K562 (cell line): ENCODE results near the gene AP1S3. TPM values are rescaled to one million over a fixed set of nuclear protein-coding genes. Genes with fewer than 3 reads are reported as not detected.

ENCODE experiments used
- ATAC-seq: fragments of 200-7000 bp; cut with Tn5 transposase; 3 replicates; pipeline ENCODE4 v1.9.1; 2020; ENCODE audit warnings: moderate library complexity
- BruUV-seq: library from RNA; stranded (reverse); fragments of 400-500 nt; replicated peaks from 2 replicates; lab custom pipeline; 2021; lab: Mats Ljungman, UMichigan
- CTCF ChIA-PET: fragments of 300-600 bp; formaldehyde crosslinking; extraction: SDS; loops from one replicate; lab custom pipeline; 2021; ENCODE audit warnings: low intra/inter-chr PET ratio; lab: Yijun Ruan, JAX
- POLR2A ChIA-PET: fragments of 300-600, 350-650 bp; sonication (Branson Sonifier 250); formaldehyde crosslinking; extraction: SDS; loops from one replicate; lab custom pipeline; 2021; ENCODE audit warnings: antibody characterized with exemption, inconsistent platforms; lab: Yijun Ruan, JAX
- DNase-seq, 4 experiments: peaks; one replicate each; pipeline versions ENCODE4 v3.0.0 to v3.0.0-alpha.2; 2011 to 2018; ENCODE audit warnings: low spot score in 3 of 4, mixed read lengths in 3 of 4; ENCODE audit errors: extremely low read depth in 1 of 4
- FAIRE-seq: peaks from 2 replicates; lab custom pipeline; 2011; peaks lifted over from hg19 to GRCh38; lab: Jason Lieb, UNC
- H2AFZ ChIP-seq: 2 replicates; pipeline ENCODE4 v1.6.0; 2011; ENCODE audit warnings: low read depth, low read length, control low read depth, inconsistent platforms
- H3K27ac ChIP-seq: fragments of 200-600 bp; 3 replicates; pipeline ENCODE4 v1.8.0; 2011; ENCODE audit warnings: low read depth, mild to moderate bottlenecking, control low read depth, inconsistent platforms, low read length, moderate library complexity, mixed read lengths; ENCODE audit errors: extremely low read depth
- H3K27me3 ChIP-seq, 2 experiments: fragments of 300-600 bp in 1 of 2; 2 replicates in 1 of 2; 3 replicates in 1 of 2; pipeline versions ENCODE4 v1.6.0 to v1.8.0; 2011; ENCODE audit warnings: inconsistent platforms in 2 of 2, low read length in 2 of 2, mild to moderate bottlenecking in 1 of 2, mixed read lengths in 1 of 2, moderate library complexity in 1 of 2; ENCODE audit not compliant: control insufficient read depth in 2 of 2, insufficient read depth in 2 of 2
- H3K36me3 ChIP-seq: fragments of 300-600 bp; 3 replicates; pipeline ENCODE4 v1.8.0; 2011; ENCODE audit warnings: mild to moderate bottlenecking, low read length, inconsistent platforms; ENCODE audit not compliant: control insufficient read depth, insufficient read depth
- H3K4me1 ChIP-seq, 2 experiments: fragments of 200-600 bp in 1 of 2; replicated peaks in 1 of 2; 2 replicates in 1 of 2; 3 replicates in 1 of 2; pipeline versions ENCODE4 v1.5.1 to v1.8.0; 2011; ENCODE audit warnings: inconsistent platforms in 2 of 2, low read length in 2 of 2, mild to moderate bottlenecking in 1 of 2, mixed read lengths in 1 of 2, moderate library complexity in 1 of 2; ENCODE audit not compliant: control insufficient read depth in 2 of 2, insufficient read depth in 2 of 2
- H3K4me2 ChIP-seq: 2 replicates; pipeline ENCODE4 v1.6.1; 2011; ENCODE audit warnings: low read length, control low read depth, inconsistent platforms, mixed read lengths; ENCODE audit not compliant: insufficient read depth
- H3K4me3 ChIP-seq: fragments of 200-600 bp; sonication (generic), shearing (Covaris generic); 2 replicates; pipeline ENCODE4 v1.5.1; 2016; ENCODE audit warnings: control low read depth, inconsistent platforms
- H3K79me2 ChIP-seq: fragments of 200-600 bp; 3 replicates; pipeline ENCODE4 v1.8.0; 2011; ENCODE audit warnings: low read length, inconsistent platforms; ENCODE audit not compliant: control insufficient read depth, insufficient read depth
- H3K9ac ChIP-seq, 2 experiments: 2 replicates each; pipeline versions ENCODE4 v1.6.0 to v1.6.1; 2011; ENCODE audit warnings: low read depth in 2 of 2, low read length in 2 of 2, control low read depth in 1 of 2, inconsistent platforms in 1 of 2, mild to moderate bottlenecking in 1 of 2, mixed read lengths in 1 of 2; ENCODE audit not compliant: insufficient read depth in 1 of 2
- H3K9me1 ChIP-seq: one replicate; pipeline ENCODE4 v1.6.0; 2011; ENCODE audit warnings: inconsistent platforms, mild to moderate bottlenecking, low read length, moderate library complexity; ENCODE audit not compliant: control insufficient read depth, insufficient read depth
- H3K9me3 ChIP-seq: replicated peaks from 2 replicates; pipeline ENCODE4 v1.5.1; 2011; ENCODE audit warnings: low read depth, low read length, inconsistent platforms; ENCODE audit not compliant: control insufficient read depth, insufficient read depth
- H4K20me1 ChIP-seq: replicated peaks from 2 replicates; pipeline ENCODE4 v1.6.1; 2011; ENCODE audit warnings: low read length, inconsistent platforms, mixed read lengths; ENCODE audit not compliant: control insufficient read depth, insufficient read depth
- AFF1 ChIP-seq, 2 experiments: fragments of 450-650 bp; IDR thresholded peaks; 2 replicates each; pipeline ENCODE4 v1.6.1; 2018; ENCODE audit warnings: mild to moderate bottlenecking in 2 of 2, low read depth in 1 of 2; ENCODE audit not compliant: partially characterized antibody in 2 of 2
- CREB3L1 ChIP-seq: fragments of 450-650 bp; IDR thresholded peaks from 2 replicates; pipeline ENCODE4 v1.6.1; 2014; ENCODE audit warnings: low read depth, mild to moderate bottlenecking, moderate library complexity, borderline replicate concordance
- HMG20B ChIP-seq: fragments of 250-450 bp; sonication (Bioruptor Pico); IDR thresholded peaks from 2 replicates; pipeline ENCODE4 v1.5.0; 2021; ENCODE audit warnings: mild to moderate bottlenecking
- MTF1 ChIP-seq: fragments of 250-450 bp; sonication (Bioruptor Pico); IDR thresholded peaks from 2 replicates; pipeline ENCODE4 v1.9.0; 2021; ENCODE audit warnings: moderate library complexity, mild to moderate bottlenecking, inconsistent platforms, borderline replicate concordance
- RHOXF2B ChIP-seq: fragments of 250-450 bp; sonication (Bioruptor Pico); conservative IDR thresholded peaks from 2 replicates; pipeline ENCODE4 v1.5.1; 2021
- SMARCC2 ChIP-seq: fragments of 450-650 bp; IDR thresholded peaks from 2 replicates; pipeline ENCODE4 v1.6.1; 2017; ENCODE audit warnings: antibody characterized with exemption, moderate library complexity, mild to moderate bottlenecking, low read depth
- TCF15 ChIP-seq: fragments of 250-450 bp; sonication (Bioruptor Pico); IDR thresholded peaks from 2 replicates; pipeline ENCODE4 v1.8.0; 2022; ENCODE audit warnings: moderate library complexity, mild to moderate bottlenecking, inconsistent platforms
- TCF7L2 ChIP-seq: fragments of 150-350 bp; IDR thresholded peaks from 2 replicates; pipeline ENCODE4 v1.6.1; 2016; ENCODE audit warnings: low read depth, mild to moderate bottlenecking, low read length, moderate library complexity
- ZBTB1 ChIP-seq: sonication (generic); formaldehyde crosslinking; IDR thresholded peaks from 2 replicates; pipeline ENCODE4 v1.8.1; 2023; ENCODE audit warnings: missing genetic modification reagents, low read depth, mild to moderate bottlenecking, borderline replicate concordance
- ZNF830 ChIP-seq: fragments of 250-450 bp; sonication (Bioruptor Pico); IDR thresholded peaks from 2 replicates; pipeline ENCODE4 v1.5.0; 2021; ENCODE audit warnings: mild to moderate bottlenecking
- WGBS: fragments of 100-300 bp; shearing (Covaris generic); methylation state at CpG from one replicate; pipeline ENCODE4 v1.1.6; 2016; ENCODE audit warnings: low coverage, mixed read lengths; ENCODE audit not compliant: insufficient coverage; ENCODE audit errors: missing lambda C conversion rate; 5-methylcytosine and 5-hydroxymethylcytosine counted together
- in situ Hi-C: fragments of 300-500 bp; cut with MboI; formaldehyde crosslinking; loops from 4 replicates; pipeline ENCODE4 v1.15.0; 2018; ENCODE audit warnings: inconsistent platforms, mixed read lengths
- intact Hi-C: fragments of 100-400 bp; cut with micrococcal nuclease; formaldehyde crosslinking; loops from 2 replicates; pipeline ENCODE4 v1.14.2; 2022
- polyA plus RNA-seq, 8 experiments: library from polyadenylated mRNA; depleted of rRNA in 4 of 8; stranded (reverse) in 5 of 8; unstranded in 3 of 8; fragments of >200 nt; fragmentation: Nextera tagmentation in 2 of 8; fragmentation: Illumina TruSeq in 1 of 8; extraction: Ambion mirVana in 2 of 8; extraction: Trizol in 1 of 8; gene quantifications; 2 replicates each; pipeline versions ENCODE4 v1.2.1 to v1.2.3, GENCODE V29; 2011 to 2014; ENCODE audit warnings: inconsistent platforms in 1 of 8, missing spikeins in 1 of 8
- total RNA-seq, 7 experiments: library from RNA; depleted of rRNA in 6 of 7; stranded (reverse); fragments of >200 nt in 6 of 7; fragmentation: Illumina TruSeq in 2 of 7; extraction: Trizol in 2 of 7; gene quantifications; 2 replicates each; pipeline versions ENCODE4 v1.2.1 to v1.2.3, GENCODE V29; 2011 to 2021; ENCODE audit warnings: low replicate concordance in 1 of 7

The AP1S3 gene
- total and polyA plus RNA-seq, 9 of the 15 experiments (the other 6 are each of a cell fraction or from before 2014, with no cell fraction given), result 0.50 to 3.8 (median 2.1) TPM

GRCh38 chr2:223721746-223722145 is 115.6 kb downstream of the AP1S3 start:
- Histone ChIP-seq H3K36me3 (no peaks in the 10 kb centered on the region; the same call in 2 of the 3 replicates), H2AFZ (no peak overlapping the region), H3K9me1 (no peaks in the 10 kb centered on the region), H3K4me3 (no peak overlapping the region), H3K79me2 (peaks cover 7% of the 10 kb centered on the region; the same call in 2 of the 3 replicates), H3K4me2 (no peak overlapping the region), H3K4me1 (peaks cover 0 to 20% of the 10 kb centered on the region in 2 experiments; a peak in 2 of 5 replicates), H4K20me1 (no peaks in the 10 kb centered on the region), H3K9ac (no peak overlapping the region), H3K9me3 (no peaks in the 10 kb centered on the region), H3K27me3 (no peaks in the 10 kb centered on the region), H3K27ac (no peak overlapping the region)
- BruUV-seq, result no TSS peak
- ATAC-seq, result no peak
- TF ChIP-seq SMARCC2, result no peak
- TF ChIP-seq ZNF830 (CRISPR knock-in tag), result no peak
- DNase-seq, result no peak
- intact Hi-C loops (no loop called here), in situ Hi-C loops (no loop called here)
- CTCF ChIA-PET, result no interaction called here
- 89% methylated on average over 5 of the region's 5 CpGs for WGBS
- POLR2A ChIA-PET, result interaction anchor here (1.1 to 3.2 kb wide), 2 partner anchors 10 to 22 kb away, joined by 3 to 16 read pairs; no protein-coding TSS in a partner anchor
- no peak for FAIRE-seq

- Histone ChIP-seq H3K4me2 (no peak overlapping the region), H4K20me1 (no peaks in the 10 kb centered on the region), H3K27me3 (no peaks in the 10 kb centered on the region), H3K27ac (no peak overlapping the region), H2AFZ (no peak overlapping the region), H3K9me3 (no peaks in the 10 kb centered on the region), H3K9ac (no peak overlapping the region), H3K36me3 (no peaks in the 10 kb centered on the region; the same call in 2 of the 3 replicates), H3K9me1 (no peaks in the 10 kb centered on the region), H3K4me3 (no peak overlapping the region), H3K79me2 (peaks cover 7% of the 10 kb centered on the region; the same call in 2 of the 3 replicates), H3K4me1 (peaks cover 0 to 14% of the 10 kb centered on the region in 2 experiments; a peak in 2 of 5 replicates)
- no TSS peak for BruUV-seq
- 80% methylated on average over 1 of the region's 1 CpG for WGBS
- CTCF ChIA-PET, result no interaction called here
- DNase-seq, result no peak
- no peak for FAIRE-seq
- TF ChIP-seq TCF15 (CRISPR knock-in tag) (no peak), MTF1 (CRISPR knock-in tag) (no peak), CREB3L1 (no peak), AFF1 (IDR thresholded peaks at IDR 0.05; ENCODE audit: low read depth in 1 of 2, partially characterized antibody in 2 of 2) (no peak), ZBTB1 (CRISPR knock-in tag) (no peak), RHOXF2B (no peak), TCF7L2 (no peak), HMG20B (CRISPR knock-in tag) (no peak)
- no peak for ATAC-seq
- in situ Hi-C loops, result no loop called here
- POLR2A ChIA-PET, result no interaction called here
- intact Hi-C loops, result no loop called here
Measured at GRCh38 chr2:223720367-223720766, 117.0 kb downstream of the AP1S3 start.
